Choroid plexus epithelial cell (primary cell): ENCODE results near the gene EBNA1BP2.

Experiments used
- DNase-seq: peaks from one replicate; pipeline ENCODE4 v3.0.0-alpha.2; 2010; ENCODE audit warnings: low read depth
- H3K4me3 ChIP-seq: 2 replicates; pipeline ENCODE4 v1.5.1; 2011; ENCODE audit warnings: low read depth, mild to moderate bottlenecking, control low read depth, low read length, moderate library complexity
- TF ChIP-seq, protein P1 (sequence below): conservative IDR thresholded peaks from 2 replicates; pipeline ENCODE4 v1.5.1; 2011; ENCODE audit warnings: low read depth, mild to moderate bottlenecking, control low read depth, inconsistent platforms, low read length, moderate library complexity

The EBNA1BP2 gene

DNA sequence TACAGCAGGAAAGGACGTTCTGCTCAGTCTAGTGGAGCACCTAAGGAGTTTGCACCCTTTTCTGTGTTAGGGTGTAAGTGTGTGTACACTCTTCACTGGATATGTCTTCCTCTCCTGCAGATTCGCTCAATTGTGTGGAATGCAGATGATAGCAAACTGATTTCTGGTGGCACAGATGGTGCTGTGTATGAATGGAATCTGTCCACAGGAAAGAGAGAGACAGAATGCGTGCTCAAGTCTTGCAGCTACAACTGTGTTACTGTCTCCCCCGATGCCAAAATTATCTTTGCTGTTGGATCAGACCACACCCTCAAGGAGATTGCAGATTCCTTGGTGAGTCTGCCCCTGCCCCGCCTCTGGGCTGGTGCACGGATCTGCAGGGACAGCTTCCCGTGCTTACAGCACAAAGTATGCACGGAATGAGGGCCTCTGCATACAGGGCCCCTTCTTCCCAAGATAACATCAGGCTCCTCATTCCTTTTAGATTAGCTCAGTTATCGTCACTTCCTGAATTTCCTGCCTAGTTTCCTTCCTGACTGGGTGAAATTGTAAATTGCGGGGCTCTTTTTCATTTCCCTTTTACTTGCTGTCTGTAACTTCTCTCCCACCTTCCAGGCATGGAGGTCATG is 34.6 kb upstream of the EBNA1BP2 start:
- H3K4me3 ChIP-seq = peak overlapping the region; percentile 40
- DNase-seq = peak; percentile 96
- TF ChIP-seq, protein P1, sequence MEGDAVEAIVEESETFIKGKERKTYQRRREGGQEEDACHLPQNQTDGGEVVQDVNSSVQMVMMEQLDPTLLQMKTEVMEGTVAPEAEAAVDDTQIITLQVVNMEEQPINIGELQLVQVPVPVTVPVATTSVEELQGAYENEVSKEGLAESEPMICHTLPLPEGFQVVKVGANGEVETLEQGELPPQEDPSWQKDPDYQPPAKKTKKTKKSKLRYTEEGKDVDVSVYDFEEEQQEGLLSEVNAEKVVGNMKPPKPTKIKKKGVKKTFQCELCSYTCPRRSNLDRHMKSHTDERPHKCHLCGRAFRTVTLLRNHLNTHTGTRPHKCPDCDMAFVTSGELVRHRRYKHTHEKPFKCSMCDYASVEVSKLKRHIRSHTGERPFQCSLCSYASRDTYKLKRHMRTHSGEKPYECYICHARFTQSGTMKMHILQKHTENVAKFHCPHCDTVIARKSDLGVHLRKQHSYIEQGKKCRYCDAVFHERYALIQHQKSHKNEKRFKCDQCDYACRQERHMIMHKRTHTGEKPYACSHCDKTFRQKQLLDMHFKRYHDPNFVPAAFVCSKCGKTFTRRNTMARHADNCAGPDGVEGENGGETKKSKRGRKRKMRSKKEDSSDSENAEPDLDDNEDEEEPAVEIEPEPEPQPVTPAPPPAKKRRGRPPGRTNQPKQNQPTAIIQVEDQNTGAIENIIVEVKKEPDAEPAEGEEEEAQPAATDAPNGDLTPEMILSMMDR = no peak

- peak; percentile 43 for DNase-seq
- TF ChIP-seq, protein P1 = no peak
- no peak overlapping the region for H3K4me3 ChIP-seq
These were observed 33.6 kb upstream of the EBNA1BP2 start for GRCh38 chr1:43205671-43206070.

DNA sequence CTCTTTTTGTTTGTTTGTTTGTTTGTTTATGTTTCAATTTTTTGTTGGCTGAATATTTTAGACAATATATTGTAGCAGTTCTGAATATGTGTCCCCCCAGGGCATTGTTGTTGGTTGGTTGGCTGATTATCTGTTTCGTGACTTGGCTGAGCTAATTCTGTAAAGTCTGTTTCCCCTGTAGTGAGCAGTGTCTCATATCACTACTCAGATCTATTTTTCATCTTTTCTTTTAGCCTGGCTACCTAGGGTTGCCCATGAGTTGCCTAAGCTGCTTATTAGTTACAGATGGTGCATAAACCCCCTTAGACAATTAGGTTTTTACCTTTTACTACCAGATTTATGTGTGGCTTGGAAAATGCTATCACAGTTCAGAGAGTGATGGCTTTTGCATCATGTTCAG is 32.3 kb upstream of the EBNA1BP2 start:
- TF ChIP-seq, protein P1 = no peak
- DNase-seq = no peak
- no peak overlapping the region for H3K4me3 ChIP-seq

GRCh38 chr1:43203859-43204258 is 31.8 kb upstream of the EBNA1BP2 start:
- no peak overlapping the region for H3K4me3 ChIP-seq
- no peak for DNase-seq
- TF ChIP-seq, protein P1 = no peak

GRCh38 chr1:43199093-43199726 is 27.1 kb upstream of the EBNA1BP2 start:
- DNase-seq = no peak
- no peak overlapping the region for H3K4me3 ChIP-seq
- TF ChIP-seq, protein P1 = no peak

- no peak overlapping the region for H3K4me3 ChIP-seq
- TF ChIP-seq, protein P1 = no peak
- no peak for DNase-seq
These were observed 25.4 kb upstream of the EBNA1BP2 start for GRCh38 chr1:43197343-43198127.
